AG09319 (cell line): ENCODE data around the gene CLIC5.

ENCODE experiments used
- DNase-seq: peaks from one replicate; pipeline ENCODE4 v3.0.0-alpha.2; 2010; ENCODE audit warnings: low read depth; ENCODE audit errors: extremely low read depth
- CTCF ChIP-seq: IDR thresholded peaks from 2 replicates; pipeline ENCODE4 v1.5.1; 2011; ENCODE audit warnings: low read depth, mild to moderate bottlenecking, inconsistent platforms, low read length, moderate library complexity

The CLIC5 gene

GRCh38 chr6:46015119-46015968 is at the start of gene CLIC5:
Gene CLIC5 (minus strand): TSS chr6:46015860. CDS start chr6:46015542, 318 bp downstream.
- no peak for DNase-seq
- no peak for TF ChIP-seq CTCF

GRCh38 chr6:46062991-46063390 is 47.3 kb upstream of the CLIC5 start:
- TF ChIP-seq CTCF = no peak
- no peak for DNase-seq

- DNase-seq = no peak
- no peak for TF ChIP-seq CTCF
Measured at GRCh38 chr6:46062312-46062711, 46.7 kb upstream of the CLIC5 start.

GRCh38 chr6:46061497-46061896 is 45.8 kb upstream of the CLIC5 start:
- no peak for TF ChIP-seq CTCF

GRCh38 chr6:46059608-46060007 is 43.9 kb upstream of the CLIC5 start:
- no peak for TF ChIP-seq CTCF

More at GRCh38 chr6:46061497-46061896, 45.8 kb upstream of the CLIC5 start:
- DNase-seq = no peak

GRCh38 chr6:46058951-46059350 is 43.3 kb upstream of the CLIC5 start:
- no peak for TF ChIP-seq CTCF
- DNase-seq = no peak

More at GRCh38 chr6:46059608-46060007, 43.9 kb upstream of the CLIC5 start:
- no peak for DNase-seq

GRCh38 chr6:46057792-46058191 is 42.1 kb upstream of the CLIC5 start:
- TF ChIP-seq CTCF = no peak
- DNase-seq = no peak
